K562 (cell line): ENCODE data around the gene FAM240A. TPM values are rescaled to one million over a fixed set of nuclear protein-coding genes. Genes with fewer than 3 reads are reported as not detected.

ENCODE experiments used
- ARID2 ChIP-seq: fragments of 450-650 bp; IDR thresholded peaks from 2 replicates; pipeline ENCODE4 v1.6.1; 2017; ENCODE audit warnings: antibody characterized with exemption, mild to moderate bottlenecking
- CTBP1 ChIP-seq: fragments of 450-650 bp; IDR thresholded peaks from 2 replicates; pipeline ENCODE4 v1.6.1; 2016; ENCODE audit warnings: borderline replicate concordance
- EP400 ChIP-seq: fragments of 450-650 bp; IDR thresholded peaks from 2 replicates; pipeline ENCODE4 v1.6.1; 2017; ENCODE audit warnings: antibody characterized with exemption, mild to moderate bottlenecking, moderate library complexity
- FOXP1 ChIP-seq: sonication (generic); formaldehyde crosslinking; IDR thresholded peaks from 2 replicates; pipeline ENCODE4 v1.8.0; 2022; ENCODE audit warnings: mild to moderate bottlenecking, missing genetic modification reagents
- NCOR1 ChIP-seq: fragments of 450-650 bp; IDR thresholded peaks from 2 replicates; pipeline ENCODE4 v1.6.1; 2016; ENCODE audit warnings: mild to moderate bottlenecking, moderate library complexity
- ZC3H4 ChIP-seq: sonication (generic); formaldehyde crosslinking; IDR thresholded peaks from 2 replicates; pipeline ENCODE4 v1.9.0; 2021; ENCODE audit warnings: missing genetic modification reagents, borderline replicate concordance
- polyA plus RNA-seq, 8 experiments: library from polyadenylated mRNA; depleted of rRNA in 4 of 8; stranded (reverse) in 5 of 8; unstranded in 3 of 8; fragments of >200 nt; fragmentation: Nextera tagmentation in 2 of 8; fragmentation: Illumina TruSeq in 1 of 8; extraction: Ambion mirVana in 2 of 8; extraction: Trizol in 1 of 8; gene quantifications; 2 replicates each; pipeline versions ENCODE4 v1.2.1 to v1.2.3, GENCODE V29; 2011 to 2014; ENCODE audit warnings: inconsistent platforms in 1 of 8, missing spikeins in 1 of 8
- total RNA-seq, 7 experiments: library from RNA; depleted of rRNA in 6 of 7; stranded (reverse); fragments of >200 nt in 6 of 7; fragmentation: Illumina TruSeq in 2 of 7; extraction: Trizol in 2 of 7; gene quantifications; 2 replicates each; pipeline versions ENCODE4 v1.2.1 to v1.2.3, GENCODE V29; 2011 to 2021; ENCODE audit warnings: low replicate concordance in 1 of 7
- TF ChIP-seq, protein P1 (sequence below): fragments of 150-350 bp; conservative IDR thresholded peaks from 2 replicates; pipeline ENCODE4 v1.6.1; 2014; ENCODE audit warnings: low read length
- TF ChIP-seq, protein P2 (sequence below): fragments of 450-650 bp; formaldehyde crosslinking; IDR thresholded peaks from 2 replicates; pipeline ENCODE4 v1.4.0; 2020; ENCODE audit warnings: mild to moderate bottlenecking, moderate library complexity
- TF ChIP-seq, protein P3 (sequence below): fragments of 250-450 bp; sonication (Bioruptor Pico); IDR thresholded peaks from 2 replicates; pipeline ENCODE4 v1.5.0; 2020; ENCODE audit warnings: mild to moderate bottlenecking, borderline replicate concordance
- TF ChIP-seq, protein P4 (sequence below): fragments of 450-650 bp; IDR thresholded peaks from 2 replicates; pipeline ENCODE4 v1.6.1; 2018; ENCODE audit not compliant: partially characterized antibody
- TF ChIP-seq, protein P5 (sequence below): fragments of 250-450 bp; sonication (Bioruptor Pico); IDR thresholded peaks from 2 replicates; pipeline ENCODE4 v1.4.0; 2020; ENCODE audit warnings: mild to moderate bottlenecking
- TF ChIP-seq, protein P6 (sequence below): conservative IDR thresholded peaks from 2 replicates; pipeline ENCODE4 v1.6.1; 2011; ENCODE audit warnings: low read depth, mild to moderate bottlenecking, low read length; ENCODE audit not compliant: control insufficient read depth

Gene FAM240A
- total and polyA plus RNA-seq, 9 of the 15 experiments (the other 6 are each of a cell fraction or from before 2014, with no cell fraction given), result not detected

DNA sequence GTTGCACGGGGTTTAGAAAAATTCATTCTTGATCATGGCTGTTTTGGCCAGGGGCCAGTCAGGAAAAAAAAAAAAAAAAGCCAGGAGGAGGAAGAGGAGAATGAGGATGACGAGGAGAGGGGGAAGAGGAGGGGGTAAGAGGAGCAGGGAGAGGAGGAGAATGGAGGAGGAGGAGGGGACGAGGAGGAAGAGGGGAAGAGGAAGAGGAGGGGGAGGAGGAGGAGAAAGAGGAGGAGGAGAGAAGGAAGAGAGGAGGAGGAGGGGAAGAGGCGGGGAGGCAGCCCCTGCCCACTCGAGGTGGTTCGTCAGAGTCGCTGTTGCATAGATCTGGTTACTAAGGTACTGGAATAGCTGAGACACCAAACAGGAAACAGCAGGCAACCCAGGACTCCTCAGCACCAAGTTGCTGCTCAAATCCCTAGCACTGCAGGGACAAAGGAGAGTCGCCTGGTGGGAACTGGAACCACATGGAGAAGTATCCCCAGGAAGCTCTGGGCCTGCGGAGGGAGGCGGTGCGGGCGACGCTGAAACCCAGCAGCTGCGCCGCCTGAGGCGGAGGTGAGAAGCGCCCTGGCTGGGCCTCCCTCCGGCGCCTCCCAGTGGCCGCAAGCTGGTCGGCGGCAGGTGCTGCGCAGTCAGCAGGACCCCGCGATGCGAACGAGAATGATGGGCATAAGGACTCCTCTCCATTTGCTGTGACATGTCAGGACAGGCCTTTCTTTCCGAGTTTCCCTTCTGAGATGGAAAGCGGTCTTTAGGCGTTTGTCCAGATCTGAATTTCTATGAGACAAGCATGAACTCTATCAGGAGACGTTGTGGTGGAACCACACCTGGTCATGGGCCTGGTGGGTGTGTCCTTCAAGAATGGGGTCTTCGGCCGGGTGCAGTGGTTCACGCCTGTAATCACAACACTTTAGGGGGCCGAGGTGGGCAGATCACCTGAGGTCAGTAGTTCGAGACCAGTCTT lies 17.5 kb downstream of the FAM240A start (continued):
- TF ChIP-seq, protein P1, sequence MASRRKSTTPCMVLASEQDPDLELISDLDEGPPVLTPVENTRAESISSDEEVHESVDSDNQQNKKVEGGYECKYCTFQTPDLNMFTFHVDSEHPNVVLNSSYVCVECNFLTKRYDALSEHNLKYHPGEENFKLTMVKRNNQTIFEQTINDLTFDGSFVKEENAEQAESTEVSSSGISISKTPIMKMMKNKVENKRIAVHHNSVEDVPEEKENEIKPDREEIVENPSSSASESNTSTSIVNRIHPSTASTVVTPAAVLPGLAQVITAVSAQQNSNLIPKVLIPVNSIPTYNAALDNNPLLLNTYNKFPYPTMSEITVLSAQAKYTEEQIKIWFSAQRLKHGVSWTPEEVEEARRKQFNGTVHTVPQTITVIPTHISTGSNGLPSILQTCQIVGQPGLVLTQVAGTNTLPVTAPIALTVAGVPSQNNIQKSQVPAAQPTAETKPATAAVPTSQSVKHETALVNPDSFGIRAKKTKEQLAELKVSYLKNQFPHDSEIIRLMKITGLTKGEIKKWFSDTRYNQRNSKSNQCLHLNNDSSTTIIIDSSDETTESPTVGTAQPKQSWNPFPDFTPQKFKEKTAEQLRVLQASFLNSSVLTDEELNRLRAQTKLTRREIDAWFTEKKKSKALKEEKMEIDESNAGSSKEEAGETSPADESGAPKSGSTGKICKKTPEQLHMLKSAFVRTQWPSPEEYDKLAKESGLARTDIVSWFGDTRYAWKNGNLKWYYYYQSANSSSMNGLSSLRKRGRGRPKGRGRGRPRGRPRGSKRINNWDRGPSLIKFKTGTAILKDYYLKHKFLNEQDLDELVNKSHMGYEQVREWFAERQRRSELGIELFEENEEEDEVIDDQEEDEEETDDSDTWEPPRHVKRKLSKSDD, result 0 out of 2 replicates have a peak, but pooled peaks have one; percentile 71
- TF ChIP-seq, protein P2, sequence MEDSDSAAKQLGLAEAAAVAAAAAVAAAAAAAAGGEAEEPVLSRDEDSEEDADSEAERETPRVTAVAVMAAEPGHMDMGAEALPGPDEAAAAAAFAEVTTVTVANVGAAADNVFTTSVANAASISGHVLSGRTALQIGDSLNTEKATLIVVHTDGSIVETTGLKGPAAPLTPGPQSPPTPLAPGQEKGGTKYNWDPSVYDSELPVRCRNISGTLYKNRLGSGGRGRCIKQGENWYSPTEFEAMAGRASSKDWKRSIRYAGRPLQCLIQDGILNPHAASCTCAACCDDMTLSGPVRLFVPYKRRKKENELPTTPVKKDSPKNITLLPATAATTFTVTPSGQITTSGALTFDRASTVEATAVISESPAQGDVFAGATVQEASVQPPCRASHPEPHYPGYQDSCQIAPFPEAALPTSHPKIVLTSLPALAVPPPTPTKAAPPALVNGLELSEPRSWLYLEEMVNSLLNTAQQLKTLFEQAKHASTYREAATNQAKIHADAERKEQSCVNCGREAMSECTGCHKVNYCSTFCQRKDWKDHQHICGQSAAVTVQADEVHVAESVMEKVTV, result peak; percentile 85
- TF ChIP-seq, protein P3, sequence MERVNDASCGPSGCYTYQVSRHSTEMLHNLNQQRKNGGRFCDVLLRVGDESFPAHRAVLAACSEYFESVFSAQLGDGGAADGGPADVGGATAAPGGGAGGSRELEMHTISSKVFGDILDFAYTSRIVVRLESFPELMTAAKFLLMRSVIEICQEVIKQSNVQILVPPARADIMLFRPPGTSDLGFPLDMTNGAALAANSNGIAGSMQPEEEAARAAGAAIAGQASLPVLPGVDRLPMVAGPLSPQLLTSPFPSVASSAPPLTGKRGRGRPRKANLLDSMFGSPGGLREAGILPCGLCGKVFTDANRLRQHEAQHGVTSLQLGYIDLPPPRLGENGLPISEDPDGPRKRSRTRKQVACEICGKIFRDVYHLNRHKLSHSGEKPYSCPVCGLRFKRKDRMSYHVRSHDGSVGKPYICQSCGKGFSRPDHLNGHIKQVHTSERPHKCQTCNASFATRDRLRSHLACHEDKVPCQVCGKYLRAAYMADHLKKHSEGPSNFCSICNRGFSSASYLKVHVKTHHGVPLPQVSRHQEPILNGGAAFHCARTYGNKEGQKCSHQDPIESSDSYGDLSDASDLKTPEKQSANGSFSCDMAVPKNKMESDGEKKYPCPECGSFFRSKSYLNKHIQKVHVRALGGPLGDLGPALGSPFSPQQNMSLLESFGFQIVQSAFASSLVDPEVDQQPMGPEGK (CRISPR knock-in tag), result no peak
- TF ChIP-seq ZC3H4 (no peak), CTBP1 (peak; percentile 85), FOXP1 (CRISPR knock-in tag) (peak; percentile 80; the same call in 1 of the 2 replicates), NCOR1 (no peak), ARID2 (no peak), EP400 (peak; percentile 45; the same call in 1 of the 2 replicates)
- TF ChIP-seq, protein P4, sequence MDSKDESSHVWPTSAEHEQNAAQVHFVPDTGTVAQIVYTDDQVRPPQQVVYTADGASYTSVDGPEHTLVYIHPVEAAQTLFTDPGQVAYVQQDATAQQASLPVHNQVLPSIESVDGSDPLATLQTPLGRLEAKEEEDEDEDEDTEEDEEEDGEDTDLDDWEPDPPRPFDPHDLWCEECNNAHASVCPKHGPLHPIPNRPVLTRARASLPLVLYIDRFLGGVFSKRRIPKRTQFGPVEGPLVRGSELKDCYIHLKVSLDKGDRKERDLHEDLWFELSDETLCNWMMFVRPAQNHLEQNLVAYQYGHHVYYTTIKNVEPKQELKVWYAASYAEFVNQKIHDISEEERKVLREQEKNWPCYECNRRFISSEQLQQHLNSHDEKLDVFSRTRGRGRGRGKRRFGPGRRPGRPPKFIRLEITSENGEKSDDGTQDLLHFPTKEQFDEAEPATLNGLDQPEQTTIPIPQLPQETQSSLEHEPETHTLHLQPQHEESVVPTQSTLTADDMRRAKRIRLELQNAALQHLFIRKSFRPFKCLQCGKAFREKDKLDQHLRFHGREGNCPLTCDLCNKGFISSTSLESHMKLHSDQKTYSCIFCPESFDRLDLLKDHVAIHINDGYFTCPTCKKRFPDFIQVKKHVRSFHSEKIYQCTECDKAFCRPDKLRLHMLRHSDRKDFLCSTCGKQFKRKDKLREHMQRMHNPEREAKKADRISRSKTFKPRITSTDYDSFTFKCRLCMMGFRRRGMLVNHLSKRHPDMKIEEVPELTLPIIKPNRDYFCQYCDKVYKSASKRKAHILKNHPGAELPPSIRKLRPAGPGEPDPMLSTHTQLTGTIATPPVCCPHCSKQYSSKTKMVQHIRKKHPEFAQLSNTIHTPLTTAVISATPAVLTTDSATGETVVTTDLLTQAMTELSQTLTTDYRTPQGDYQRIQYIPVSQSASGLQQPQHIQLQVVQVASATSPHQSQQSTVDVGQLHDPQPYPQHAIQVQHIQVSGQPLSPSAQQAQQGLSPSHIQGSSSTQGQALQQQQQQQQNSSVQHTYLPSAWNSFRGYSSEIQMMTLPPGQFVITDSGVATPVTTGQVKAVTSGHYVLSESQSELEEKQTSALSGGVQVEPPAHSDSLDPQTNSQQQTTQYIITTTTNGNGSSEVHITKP, result no peak
- TF ChIP-seq, protein P5, sequence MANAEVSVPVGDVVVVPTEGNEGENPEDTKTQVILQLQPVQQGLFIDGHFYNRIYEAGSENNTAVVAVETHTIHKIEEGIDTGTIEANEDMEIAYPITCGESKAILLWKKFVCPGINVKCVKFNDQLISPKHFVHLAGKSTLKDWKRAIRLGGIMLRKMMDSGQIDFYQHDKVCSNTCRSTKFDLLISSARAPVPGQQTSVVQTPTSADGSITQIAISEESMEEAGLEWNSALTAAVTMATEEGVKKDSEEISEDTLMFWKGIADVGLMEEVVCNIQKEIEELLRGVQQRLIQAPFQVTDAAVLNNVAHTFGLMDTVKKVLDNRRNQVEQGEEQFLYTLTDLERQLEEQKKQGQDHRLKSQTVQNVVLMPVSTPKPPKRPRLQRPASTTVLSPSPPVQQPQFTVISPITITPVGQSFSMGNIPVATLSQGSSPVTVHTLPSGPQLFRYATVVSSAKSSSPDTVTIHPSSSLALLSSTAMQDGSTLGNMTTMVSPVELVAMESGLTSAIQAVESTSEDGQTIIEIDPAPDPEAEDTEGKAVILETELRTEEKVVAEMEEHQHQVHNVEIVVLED (CRISPR knock-in tag), result no peak
- TF ChIP-seq, protein P6, sequence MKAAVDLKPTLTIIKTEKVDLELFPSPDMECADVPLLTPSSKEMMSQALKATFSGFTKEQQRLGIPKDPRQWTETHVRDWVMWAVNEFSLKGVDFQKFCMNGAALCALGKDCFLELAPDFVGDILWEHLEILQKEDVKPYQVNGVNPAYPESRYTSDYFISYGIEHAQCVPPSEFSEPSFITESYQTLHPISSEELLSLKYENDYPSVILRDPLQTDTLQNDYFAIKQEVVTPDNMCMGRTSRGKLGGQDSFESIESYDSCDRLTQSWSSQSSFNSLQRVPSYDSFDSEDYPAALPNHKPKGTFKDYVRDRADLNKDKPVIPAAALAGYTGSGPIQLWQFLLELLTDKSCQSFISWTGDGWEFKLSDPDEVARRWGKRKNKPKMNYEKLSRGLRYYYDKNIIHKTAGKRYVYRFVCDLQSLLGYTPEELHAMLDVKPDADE, result peak; percentile 58; the same call in 1 of the 2 replicates
